K562 treated with DMSO at 1 percent for 24 hours (cell line): ENCODE data around the gene PHLDA2. TPM values are rescaled to one million over a fixed set of nuclear protein-coding genes. Genes with fewer than 3 reads are reported as not detected.

Experiments used
- total RNA-seq: library from RNA; unstranded; fragments of 300-600 nt; gene quantifications from 2 replicates; pipeline ENCODE4 v1.2.3, GENCODE V29; 2022; ENCODE audit warnings: low read depth; ENCODE audit not compliant: insufficient read depth

Gene PHLDA2
- total RNA-seq: 44.1 and 49.3 TPM in 2 replicates

GRCh38 chr11:2928605-2929530 is at the start of gene PHLDA2:
TSS of gene PHLDA2 (minus strand) at chr11:2929420. CDS start at chr11:2929364, 56 bp downstream.

GRCh38 chr11:2885678-2886081 is 43.5 kb downstream of the PHLDA2 start, which contains the start of gene CDKN1C:
TSS of gene CDKN1C (minus strand) at chr11:2885775. CDS start at chr11:2885456, 319 bp downstream.

Other genes starting within 250 kb of the PHLDA2 start
- 0.14 and 0.15 TPM in 2 replicates for gene KCNQ1OT1, start 229.4 kb downstream of the PHLDA2 start, total RNA-seq
- 11.6 and 15.2 TPM in 2 replicates for gene CDKN1C, start 43.6 kb downstream of the PHLDA2 start, total RNA-seq
- gene NAP1L4, start 62.9 kb upstream of the PHLDA2 start, total RNA-seq: 107 and 120 TPM in 2 replicates
- gene CARS1, start 128.0 kb upstream of the PHLDA2 start, total RNA-seq: 164 and 175 TPM in 2 replicates
- 10.1 and 11.7 TPM in 2 replicates for gene OSBPL5, start 235.9 kb upstream of the PHLDA2 start, total RNA-seq